HUDEP-2 (cell line): ENCODE measurements around the gene AIG1.
A peak's percentile ranks its signal among the peaks of the same experiment; 100 is the strongest.
"Not testable (repeated sequence)": the region's sequence is repeated elsewhere in the genome, so short reads cannot be mapped to it uniquely, and the experiment has no call there.

Experiments
- DNase-seq, 76 experiments: peaks; one replicate each; lab custom pipeline; 2025; ENCODE audit not compliant: unreplicated experiment in 76 of 76; lab: John Stamatoyannopoulos, UW

The AIG1 gene

DNA sequence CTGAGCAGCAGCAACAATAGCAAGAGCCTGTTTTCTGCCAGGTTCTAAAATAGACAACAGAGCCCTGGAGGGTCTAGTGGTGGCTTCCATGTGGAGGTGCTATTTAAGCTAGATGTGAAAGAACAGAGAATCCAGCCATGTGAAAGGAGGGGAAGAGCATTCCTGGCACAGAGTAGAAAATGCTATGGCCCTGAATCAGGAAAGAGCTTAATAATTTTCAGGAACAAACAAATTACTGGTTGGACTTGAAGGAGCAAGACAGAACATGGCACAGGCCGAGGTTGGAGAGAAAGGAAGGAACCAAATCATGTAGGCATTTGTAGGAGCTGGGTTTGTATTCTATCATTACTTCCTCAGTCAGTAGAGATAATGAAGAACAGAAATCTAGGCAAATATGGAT is 98.3 kb downstream of the AIG1 start:
- no peak for DNase-seq

DNA sequence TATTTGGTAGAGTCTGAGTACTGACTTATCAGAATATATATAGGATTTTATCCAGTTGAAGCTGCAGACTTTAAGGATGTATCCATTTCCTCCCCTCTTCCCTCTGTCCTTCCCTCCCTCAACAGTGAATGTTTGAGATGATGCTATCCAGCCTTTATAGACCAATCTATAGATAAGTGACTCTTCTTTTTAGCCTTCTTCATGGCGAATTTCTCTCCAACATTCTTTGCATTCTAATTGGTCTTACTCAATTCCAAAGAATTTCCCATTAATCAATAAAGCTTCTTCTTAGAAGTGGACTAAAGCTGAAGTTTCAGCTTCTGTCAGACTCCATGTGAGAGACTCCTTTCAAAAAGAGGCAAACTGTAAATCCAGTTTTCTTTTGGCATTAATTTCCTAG is 99.3 kb downstream of the AIG1 start:
- DNase-seq, result no peak

DNA sequence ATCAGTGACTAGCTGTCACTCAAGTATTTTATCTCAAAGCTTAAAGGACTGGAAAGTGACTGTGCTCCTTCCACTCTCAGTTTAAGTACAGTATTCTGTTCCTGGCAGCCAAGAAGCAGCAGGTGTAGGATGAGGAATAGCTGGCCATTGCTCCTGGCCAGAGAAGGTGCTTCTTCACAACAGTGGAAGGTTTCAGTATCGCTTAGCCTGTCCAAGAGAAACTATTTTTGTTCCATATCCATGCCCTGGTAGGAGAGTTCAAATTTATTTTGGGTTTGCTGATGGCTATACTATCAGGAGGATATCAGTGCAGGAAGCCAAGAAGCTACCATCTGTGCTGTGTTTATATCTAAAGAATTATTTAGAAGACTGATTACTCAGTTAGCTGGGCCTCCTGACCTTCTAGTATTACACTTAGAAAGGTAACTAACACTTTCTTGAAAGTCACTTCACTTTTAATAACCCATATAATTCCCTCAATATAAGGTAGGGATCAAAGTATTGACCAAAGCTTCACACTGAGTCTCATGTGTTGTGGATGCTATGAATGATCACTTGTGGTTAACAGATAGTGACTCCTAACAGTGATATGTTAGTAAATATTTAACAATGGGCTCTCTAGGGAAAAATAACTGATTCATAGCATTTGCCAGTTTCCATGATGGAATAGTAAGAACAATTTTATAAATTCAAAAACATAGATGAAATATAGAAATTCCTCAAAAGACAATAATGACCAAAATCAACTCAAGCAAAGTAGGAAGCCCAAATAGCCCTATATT is 99.9 kb downstream of the AIG1 start:
- no peak for DNase-seq

GRCh38 chr6:143163621-143164020 is 102.9 kb downstream of the AIG1 start:
- no peak for DNase-seq

DNA sequence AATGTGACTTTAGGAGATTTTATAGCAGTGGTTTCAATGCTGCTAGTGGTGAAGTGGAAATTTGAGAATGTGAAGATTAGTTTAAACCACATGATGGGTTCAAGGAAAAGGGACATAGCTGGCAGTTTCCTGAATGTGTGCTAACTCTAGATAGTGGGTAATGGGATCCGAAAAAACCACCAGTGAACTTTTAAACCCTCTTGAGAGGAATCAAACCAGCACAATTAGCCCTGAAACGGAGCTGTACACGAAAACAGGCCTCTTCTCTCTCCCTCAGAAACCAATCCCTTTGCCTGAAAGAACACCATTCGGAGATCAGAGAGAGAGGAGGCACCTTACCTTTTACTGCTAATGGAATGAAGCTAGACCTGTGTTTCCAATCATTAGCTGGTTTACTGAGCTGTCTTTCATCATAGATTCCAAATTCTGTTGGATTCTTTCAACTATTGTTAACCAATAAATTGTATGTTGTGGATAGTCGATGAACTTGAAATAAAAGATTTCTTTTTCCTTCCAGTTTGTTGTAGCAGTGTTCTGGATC is 103.9 kb downstream of the AIG1 start:
- peak in 1 of 76 experiments; percentile 12 for DNase-seq

- DNase-seq, result no peak
These were observed 104.7 kb downstream of the AIG1 start for GRCh38 chr6:143165315-143165855.

- no peak for DNase-seq
These were observed 105.6 kb downstream of the AIG1 start for GRCh38 chr6:143166247-143166695.

- DNase-seq, result no peak
These were observed 106.5 kb downstream of the AIG1 start for GRCh38 chr6:143167224-143167623.

DNA sequence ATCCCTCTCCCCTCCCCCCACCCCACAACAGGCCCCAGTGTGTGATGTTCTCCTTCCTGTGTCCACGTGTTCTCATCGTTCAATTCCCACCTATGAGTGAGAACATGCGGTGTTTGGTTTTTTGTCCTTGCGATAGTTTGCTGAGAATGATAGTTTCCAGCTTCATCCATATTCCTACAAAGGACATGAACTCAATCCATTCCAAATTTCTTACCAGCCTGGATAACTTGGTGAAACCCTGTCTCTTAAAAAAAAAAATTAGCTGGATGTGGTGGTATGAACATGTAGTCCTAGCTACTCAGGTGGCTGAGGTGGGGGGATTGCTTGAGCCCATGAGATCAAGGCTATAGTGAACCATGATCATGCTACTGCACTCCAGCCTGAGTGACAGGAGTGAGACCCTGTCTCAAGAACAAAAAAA is 107.7 kb downstream of the AIG1 start:
- DNase-seq, result not testable (repeated sequence)

DNA sequence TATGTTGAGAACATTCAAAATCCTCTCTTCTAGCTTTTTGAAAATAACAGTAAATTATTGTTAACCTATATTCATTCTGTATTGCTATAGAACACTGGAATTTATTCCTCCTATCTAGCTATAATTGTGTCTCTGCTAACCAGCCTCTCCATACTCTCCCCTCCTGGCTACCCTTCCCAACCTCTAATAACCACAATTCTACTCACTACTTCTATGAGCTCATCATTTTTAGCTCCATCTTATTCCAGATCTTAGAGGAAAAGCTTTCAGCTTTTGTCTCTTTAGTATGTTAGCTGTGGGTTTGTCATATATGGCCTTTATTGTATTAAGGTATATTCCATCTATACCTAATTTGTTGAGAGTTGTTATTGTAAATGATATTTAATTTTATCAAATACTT is 108.8 kb downstream of the AIG1 start:
- DNase-seq, result no peak

GRCh38 chr6:143174516-143174915 is 113.8 kb downstream of the AIG1 start:
- DNase-seq, result no peak

DNA sequence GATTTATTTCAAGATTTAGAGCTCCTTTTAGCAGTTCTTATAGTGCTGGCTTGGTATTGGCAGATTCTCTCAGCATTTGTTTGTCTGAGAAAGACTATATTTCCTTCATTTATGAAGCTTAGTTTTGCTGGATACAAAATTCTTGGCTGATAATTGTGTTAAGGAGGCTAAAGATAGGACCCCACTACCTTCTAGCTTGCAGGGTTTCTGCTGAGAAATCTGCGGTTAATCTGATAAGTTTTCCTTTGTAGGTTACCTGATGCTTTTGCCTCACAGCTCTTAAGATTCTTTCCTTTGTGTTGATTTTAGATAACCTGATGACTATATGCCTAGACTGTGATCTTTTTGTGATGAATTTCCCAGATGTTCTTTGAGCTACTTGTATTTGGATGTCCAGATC is 114.3 kb downstream of the AIG1 start:
- no peak for DNase-seq

GRCh38 chr6:143176090-143177021 is 115.7 kb downstream of the AIG1 start:
- peak in 2 of 76 experiments; percentile 3 to 6 for DNase-seq

DNA sequence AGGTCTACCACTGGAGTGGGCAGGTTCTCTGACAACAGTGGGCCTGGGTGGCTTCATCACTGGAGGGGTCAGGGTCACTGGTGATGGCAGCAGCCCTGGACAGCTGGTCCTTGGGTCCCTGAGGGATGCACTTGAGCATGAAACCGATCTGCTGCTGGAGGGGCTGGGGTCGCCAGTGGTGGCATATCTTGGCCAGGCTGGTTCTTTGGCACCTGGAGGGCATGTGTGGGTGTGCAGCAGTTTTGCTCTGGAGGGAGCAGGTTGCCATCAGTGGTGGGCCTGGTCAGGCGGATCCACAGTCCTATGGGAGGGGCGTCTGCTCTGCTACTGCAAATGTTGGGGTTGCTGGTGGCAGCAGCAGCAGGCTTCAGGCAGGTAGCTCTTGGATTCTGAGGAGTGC is 117.0 kb downstream of the AIG1 start:
- DNase-seq, result no peak

DNA sequence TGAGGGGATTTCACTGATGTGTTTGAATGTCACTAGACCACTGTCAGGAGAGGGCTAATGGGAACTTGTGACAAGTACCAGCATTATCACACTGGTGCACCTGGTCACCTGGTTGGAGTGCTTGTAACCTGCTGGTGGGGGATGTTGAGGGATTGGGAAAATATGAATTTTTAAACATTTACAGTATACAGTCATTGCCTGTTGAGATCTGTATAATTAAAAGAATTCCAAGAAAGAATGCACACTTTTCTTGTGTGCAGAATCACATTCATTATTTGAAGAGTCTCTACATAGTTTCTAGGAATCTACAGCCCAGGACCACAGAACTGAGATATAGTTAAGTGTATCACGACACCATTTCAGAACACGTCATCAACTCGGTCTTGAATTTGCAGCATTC is 118.4 kb downstream of the AIG1 start:
- peak in 1 of 76 experiments; percentile 3 for DNase-seq

DNA sequence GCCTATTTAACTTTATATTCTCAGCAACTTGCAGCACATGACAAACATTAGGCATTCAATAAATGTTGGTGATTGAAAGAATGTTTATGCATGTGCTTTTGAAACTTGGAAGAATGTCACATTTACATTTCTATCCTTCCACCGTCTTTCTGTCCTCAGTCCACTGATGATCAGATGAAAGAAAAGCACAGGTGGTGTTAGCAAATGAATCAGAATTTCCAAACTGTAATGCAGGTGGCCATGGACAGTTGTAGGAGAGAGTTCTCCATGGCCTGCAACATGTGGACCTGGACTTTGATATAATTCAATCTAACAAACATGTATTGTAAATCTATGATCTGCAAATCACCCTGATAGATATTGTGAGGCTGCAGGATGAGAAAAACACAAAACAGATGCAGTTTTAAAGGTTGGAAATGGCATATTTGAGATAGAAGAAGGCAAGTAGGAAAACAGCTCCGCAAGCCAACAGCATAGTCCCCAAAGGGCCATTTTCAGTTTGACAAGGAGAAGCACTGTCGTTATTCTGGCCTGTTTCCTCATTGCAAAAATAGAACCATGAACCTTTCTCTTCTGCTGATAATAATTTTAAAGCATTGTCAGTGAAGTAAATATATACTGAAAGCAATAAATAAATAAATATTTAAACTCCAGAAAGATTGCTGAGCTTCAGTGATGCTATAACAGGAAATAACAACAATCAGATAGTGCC is 119.4 kb downstream of the AIG1 start:
- no peak for DNase-seq

GRCh38 chr6:143180826-143181225 is 120.1 kb downstream of the AIG1 start:
- no peak for DNase-seq

DNA sequence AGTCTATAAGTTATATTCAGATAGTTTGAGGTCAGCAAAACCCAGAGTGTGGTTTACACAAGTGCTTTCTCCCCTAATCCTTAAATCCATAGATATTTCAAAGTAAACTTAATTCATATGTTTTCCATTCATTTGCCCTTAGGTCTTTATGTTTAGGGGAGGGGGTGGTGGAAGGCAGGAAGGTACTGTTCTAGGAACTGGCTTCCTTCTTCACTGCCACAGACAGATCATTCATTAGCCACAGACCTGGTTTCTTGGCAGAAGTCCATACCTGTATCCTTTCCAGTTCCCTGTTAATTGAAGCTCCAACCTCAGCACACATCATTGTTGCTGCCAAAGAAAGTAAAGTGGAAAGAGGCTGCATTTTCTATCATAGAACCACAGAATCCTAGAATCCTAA is 123.0 kb downstream of the AIG1 start:
- no peak for DNase-seq

DNA sequence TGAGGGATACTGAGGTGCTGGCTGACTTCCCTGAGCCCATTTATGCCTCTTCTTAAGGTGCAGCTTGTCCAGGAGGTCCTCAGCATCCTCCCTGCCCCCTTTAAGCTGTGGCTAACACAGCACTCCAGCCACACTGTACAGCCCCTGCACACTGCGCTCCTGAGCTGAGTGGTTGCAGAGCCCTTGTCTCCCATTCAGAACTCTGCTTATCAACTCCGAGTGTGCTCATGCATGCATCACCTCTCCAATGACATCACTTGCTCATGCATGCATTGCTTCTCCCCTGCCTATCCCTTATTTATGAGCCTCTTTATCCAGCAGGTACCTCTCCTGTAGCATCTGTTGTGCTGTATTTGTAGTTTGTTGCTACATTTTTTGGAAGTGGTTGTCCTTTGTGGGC is 124.6 kb downstream of the AIG1 start:
- no peak for DNase-seq

DNA sequence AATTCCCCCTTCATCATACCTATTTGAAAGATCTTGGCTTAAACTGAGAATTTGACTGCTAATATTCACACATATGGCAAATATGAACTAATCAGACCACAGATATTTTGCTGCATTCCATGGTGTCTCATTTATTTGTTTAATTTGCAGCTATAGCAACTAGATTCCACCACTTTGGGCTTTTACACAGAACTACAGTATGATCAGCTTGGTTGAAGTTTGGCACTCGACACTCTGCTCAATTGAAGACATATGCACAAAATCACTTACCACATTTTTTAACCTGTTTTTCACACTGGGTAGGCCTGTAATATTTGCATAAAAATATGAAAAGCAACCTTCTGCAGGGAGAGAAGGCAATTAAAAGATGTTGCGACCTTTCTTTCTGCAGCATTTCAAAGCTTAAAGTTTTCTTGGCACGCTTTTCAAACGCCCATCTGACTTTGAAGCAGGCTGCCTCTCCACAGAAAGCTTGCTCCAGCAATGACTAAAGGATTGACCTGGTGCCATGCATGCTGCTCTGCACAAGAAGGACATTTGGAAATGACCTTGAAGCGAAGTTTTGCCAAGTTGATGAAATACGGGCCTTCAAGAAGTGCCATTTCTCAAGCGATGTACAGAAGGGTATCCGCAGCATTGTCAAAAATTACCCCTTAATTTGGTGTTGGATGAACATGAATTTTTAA is 126.7 kb downstream of the AIG1 start:
- DNase-seq, result no peak
